RWPE1 (cell line): ENCODE measurements around the gene EFCAB11.
A peak's percentile ranks its signal among the peaks of the same experiment; 100 is the strongest.

Experiments used
- CTCF ChIA-PET: fragments of 350-600 bp; sonication (Branson Sonifier 250); formaldehyde crosslinking; extraction: SDS; loops from one replicate; lab custom pipeline; 2021; lab: Yijun Ruan, JAX
- POLR2A ChIA-PET: fragments of 400-600 bp; formaldehyde crosslinking; extraction: SDS; loops from one replicate; lab custom pipeline; 2020; ENCODE audit warnings: antibody characterized with exemption; ENCODE audit not compliant: low non-redundant PET; lab: Yijun Ruan, JAX
- DNase-seq: peaks from one replicate; pipeline ENCODE4 v3.0.0; 2012; ENCODE audit warnings: low spot score
- H3K27ac ChIP-seq: fragments of 450-650 bp; 2 replicates; pipeline ENCODE4 v1.5.1; 2017
- TF ChIP-seq, protein P1 (sequence below): fragments of 450-650 bp; conservative IDR thresholded peaks from 2 replicates; pipeline ENCODE4 v1.5.1; 2017; ENCODE audit warnings: low read depth, mild to moderate bottlenecking

The EFCAB11 gene

DNA sequence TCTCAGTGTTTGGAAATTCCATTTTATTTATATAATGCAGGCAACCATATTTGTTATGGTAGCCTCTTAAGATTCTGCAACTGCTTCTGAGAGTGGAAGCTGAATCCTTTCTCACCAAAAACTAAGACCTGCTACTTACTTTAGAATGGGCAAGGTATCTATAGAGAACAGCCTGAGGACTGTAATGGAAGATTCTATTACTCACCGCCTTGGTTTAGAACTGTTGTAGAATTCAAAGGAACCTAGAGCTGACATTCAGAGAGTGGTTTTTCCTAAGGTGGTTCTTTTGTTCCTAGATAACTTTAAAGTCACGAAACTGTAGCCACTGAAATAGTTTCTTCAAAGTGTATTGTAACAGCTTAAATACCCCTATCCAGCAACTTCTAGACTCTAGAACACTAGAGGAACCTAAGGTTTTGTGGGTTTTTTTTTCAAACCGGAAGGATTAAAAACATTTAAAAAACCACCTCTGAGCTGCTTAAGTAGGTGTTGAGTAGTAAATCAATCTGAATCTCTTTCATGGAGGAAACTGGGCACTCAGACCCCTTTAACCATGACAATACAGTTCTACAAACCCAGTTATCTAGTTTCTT lies 5.4 kb upstream of the EFCAB11 start:
- TF ChIP-seq, protein P1, sequence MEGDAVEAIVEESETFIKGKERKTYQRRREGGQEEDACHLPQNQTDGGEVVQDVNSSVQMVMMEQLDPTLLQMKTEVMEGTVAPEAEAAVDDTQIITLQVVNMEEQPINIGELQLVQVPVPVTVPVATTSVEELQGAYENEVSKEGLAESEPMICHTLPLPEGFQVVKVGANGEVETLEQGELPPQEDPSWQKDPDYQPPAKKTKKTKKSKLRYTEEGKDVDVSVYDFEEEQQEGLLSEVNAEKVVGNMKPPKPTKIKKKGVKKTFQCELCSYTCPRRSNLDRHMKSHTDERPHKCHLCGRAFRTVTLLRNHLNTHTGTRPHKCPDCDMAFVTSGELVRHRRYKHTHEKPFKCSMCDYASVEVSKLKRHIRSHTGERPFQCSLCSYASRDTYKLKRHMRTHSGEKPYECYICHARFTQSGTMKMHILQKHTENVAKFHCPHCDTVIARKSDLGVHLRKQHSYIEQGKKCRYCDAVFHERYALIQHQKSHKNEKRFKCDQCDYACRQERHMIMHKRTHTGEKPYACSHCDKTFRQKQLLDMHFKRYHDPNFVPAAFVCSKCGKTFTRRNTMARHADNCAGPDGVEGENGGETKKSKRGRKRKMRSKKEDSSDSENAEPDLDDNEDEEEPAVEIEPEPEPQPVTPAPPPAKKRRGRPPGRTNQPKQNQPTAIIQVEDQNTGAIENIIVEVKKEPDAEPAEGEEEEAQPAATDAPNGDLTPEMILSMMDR, result no peak
- POLR2A ChIA-PET, result no interaction called here
- no peak for DNase-seq
- H3K27ac ChIP-seq, result no peak overlapping the region
- CTCF ChIA-PET, result interaction anchor here (0.6 kb wide), 1 partner anchor 463 kb away, joined by 4 read pairs; no protein-coding TSS in a partner anchor

DNA sequence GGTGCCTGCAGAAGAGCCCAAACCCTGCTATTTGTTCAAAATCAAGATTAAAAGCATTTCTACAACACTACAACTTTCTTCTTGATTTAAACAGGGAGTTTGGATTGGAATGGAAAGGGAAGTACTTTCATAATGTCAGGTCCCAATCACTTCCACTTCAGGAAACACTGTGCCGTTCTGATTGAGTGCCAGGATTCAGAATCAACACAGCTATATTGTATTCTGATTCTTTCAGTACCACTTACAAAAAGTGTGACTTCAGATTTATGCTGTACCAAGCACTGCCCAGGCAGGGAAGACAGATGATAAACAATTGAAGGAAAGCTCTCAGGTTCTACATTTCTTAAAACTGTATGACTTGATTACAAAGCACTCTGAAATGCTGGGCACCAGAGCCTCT lies 4.4 kb upstream of the EFCAB11 start:
- TF ChIP-seq, protein P1, result no peak
- ChIA-PET CTCF (no interaction called here), POLR2A (no interaction called here)
- H3K27ac ChIP-seq, result no peak overlapping the region
- DNase-seq, result no peak

DNA sequence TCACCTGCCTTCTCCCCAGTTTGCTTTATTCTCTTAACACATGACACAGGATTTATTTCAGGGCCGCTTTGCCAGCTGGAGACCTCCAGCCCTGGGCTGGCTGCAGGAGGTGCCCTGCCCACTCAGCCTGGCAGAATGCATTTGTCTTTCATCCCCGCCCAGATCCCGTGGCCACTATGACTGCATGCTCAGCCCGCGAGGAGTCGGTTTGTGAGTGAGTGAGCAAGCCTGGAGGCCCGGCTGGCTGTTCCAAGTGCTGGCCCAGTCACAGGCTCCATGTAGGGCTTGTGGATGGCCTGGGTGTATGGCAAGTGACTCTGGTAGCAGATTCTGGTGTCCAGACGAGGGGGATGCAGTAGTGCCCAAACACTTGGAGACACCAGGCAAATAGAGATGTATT lies 3.3 kb upstream of the EFCAB11 start:
- POLR2A ChIA-PET, result no interaction called here
- CTCF ChIA-PET, result interaction anchor here (0.6 to 0.7 kb wide), 2 partner anchors 584 to 795 kb away, joined by 3 read pairs; no protein-coding TSS in a partner anchor
- no peak for DNase-seq
- no peak overlapping the region for H3K27ac ChIP-seq
- TF ChIP-seq, protein P1, result no peak

DNA sequence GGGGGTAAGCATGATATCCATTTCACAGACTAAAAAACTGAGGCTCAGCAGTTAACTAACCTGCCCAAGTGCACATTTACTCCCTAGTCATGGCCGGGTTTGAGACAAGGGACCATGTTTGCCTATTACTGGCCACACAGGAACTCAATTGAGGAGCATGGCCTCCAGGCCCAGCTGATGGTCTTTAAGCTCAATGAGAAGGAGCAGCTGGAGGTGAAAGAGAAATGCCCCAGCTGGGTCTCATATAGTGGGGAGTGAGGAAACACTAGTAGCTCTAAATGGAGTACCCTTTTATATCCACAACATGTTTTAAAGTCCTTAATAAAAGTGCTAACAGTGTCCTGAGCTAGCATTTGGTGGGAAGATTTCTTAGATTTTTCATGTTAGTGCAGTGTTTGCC lies 2.8 kb upstream of the EFCAB11 start:
- TF ChIP-seq, protein P1, result no peak
- ChIA-PET CTCF (interaction anchor here (0.7 kb wide), 1 partner anchor 796 kb away, joined by 3 read pairs; no protein-coding TSS in a partner anchor), POLR2A (no interaction called here)
- DNase-seq, result no peak
- H3K27ac ChIP-seq, result no peak overlapping the region

DNA sequence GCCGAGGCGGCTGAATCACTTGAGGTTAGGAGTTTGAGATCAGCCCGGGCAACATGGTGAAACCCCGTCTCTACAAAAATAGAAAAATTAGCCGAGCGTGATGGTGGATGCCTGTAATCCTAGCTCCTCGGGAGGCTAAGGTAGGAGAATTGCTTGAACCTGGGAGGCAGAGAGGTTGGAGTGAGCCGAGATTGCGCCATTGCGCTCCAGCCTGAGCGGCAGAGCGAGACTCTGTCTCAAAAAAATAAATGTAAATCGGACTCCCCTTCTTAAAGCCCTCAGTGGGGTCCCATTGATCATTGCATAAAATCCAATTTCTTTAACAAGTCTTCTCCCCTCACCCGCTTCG lies 2.1 kb upstream of the EFCAB11 start:
- DNase-seq, result no peak
- TF ChIP-seq, protein P1, result no peak
- CTCF ChIA-PET, result interaction anchor here (0.6 to 0.8 kb wide), 4 partner anchors 15 to 402 kb away, joined by 3 to 6 read pairs (median 4); no protein-coding TSS in a partner anchor
- POLR2A ChIA-PET, result interaction anchor here (0.7 kb wide), 1 partner anchor 599 kb away, joined by 3 read pairs; no protein-coding TSS in a partner anchor
- peak overlapping the region; percentile 92 for H3K27ac ChIP-seq

DNA sequence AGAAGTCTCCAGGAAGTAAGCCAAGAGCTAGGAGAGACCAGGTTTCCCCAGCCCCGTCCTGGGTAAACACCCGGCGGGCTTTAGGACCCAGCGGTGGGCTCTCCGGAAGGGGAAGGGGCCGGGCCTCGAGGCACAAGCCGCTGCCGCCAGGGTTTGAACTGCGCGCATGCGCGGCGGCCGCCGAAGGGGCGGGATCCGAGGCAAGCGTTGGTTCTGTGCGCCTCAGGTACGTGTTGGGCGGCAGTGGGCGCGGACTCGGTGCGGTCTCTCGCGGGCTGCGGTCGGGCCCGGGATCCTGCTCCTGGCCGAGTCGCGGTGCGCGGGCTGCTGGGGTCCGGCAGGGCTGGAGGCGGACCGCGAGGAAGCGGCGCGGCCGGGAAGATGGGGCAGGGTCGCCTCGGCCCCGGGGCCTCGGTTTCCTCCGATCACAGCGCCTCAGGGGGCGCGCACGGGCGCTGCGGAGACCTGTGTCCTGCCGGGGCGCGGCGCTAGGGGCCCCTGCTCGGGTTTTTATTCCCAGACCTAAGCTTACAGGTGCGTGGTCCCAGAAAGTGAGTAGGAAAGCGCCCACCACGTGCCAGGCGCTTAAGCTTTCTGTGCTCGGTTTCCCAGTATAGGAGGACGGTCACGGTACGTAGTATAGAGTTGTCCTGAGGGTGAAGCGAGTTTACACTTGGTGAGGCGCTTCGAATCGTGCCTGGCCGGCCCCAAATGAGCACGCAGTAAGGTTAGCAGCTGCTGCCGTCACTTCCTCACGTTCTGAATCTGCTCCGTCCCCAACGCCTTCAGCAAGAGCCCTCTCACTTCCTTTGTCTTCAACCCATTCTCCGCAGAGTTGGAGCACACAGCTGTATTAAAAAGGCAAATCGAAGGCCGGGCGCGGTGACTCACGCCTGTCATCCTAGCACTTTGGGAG lies 1.5 kb upstream of the EFCAB11 start, which contains the start of gene TDP1:
TSS of gene TDP1 (plus strand) at position 183 of the 916 bp plus-strand sequence. CDS start 7,188 bp downstream, outside the sequence.
- ChIA-PET CTCF (interaction anchor here (0.6 to 0.8 kb wide), 4 partner anchors 15 to 898 kb away, joined by 3 to 6 read pairs (median 4); no protein-coding TSS in a partner anchor), POLR2A (interaction anchor here (0.7 kb wide), 1 partner anchor 599 kb away, joined by 3 read pairs; no protein-coding TSS in a partner anchor)
- peak; percentile 97 for DNase-seq
- TF ChIP-seq, protein P1, result peak; percentile 23
- peak within 1 kb of the TSS; percentile 92 for H3K27ac ChIP-seq
